ENCODE data around the gene IL1B. TPM values are rescaled to one million over a fixed set of nuclear protein-coding genes. Genes with fewer than 3 reads are reported as not detected.

Gene IL1B
- total RNA-seq, 1 donor from 2014 or later: 22.6 TPM

- no peaks in the 10 kb centered on the region for H3K36me3 ChIP-seq (ENCODE audit: control insufficient read depth, insufficient read depth, low read length)
- no peak overlapping the region for H3K4me3 ChIP-seq (ENCODE audit: low read depth, low read length)
- DNase-seq (ENCODE audit: low read depth) (peak; percentile 98), FAIRE-seq (peak; percentile 40)
- TF ChIP-seq CTCF (IDR thresholded peaks at IDR 0.05; ENCODE audit: insufficient read depth, low read length, severe bottlenecking): no peak
- H3K27me3 ChIP-seq (ENCODE audit: control insufficient read depth, insufficient read depth, low read length): no peaks in the 10 kb centered on the region
Observed at GRCh38 chr2:112805542-112805941, 31.0 kb downstream of the IL1B start.

GRCh38 chr2:112803691-112804521 lies 32.7 kb downstream of the IL1B start:
- DNase-seq (ENCODE audit: low read depth) (peak; percentile 100), FAIRE-seq (no peak)
- Histone ChIP-seq H3K27me3 (ENCODE audit: control insufficient read depth, insufficient read depth, low read length) (no peaks in the 10 kb centered on the region), H3K4me3 (ENCODE audit: low read depth, low read length) (no peak overlapping the region), H3K36me3 (ENCODE audit: control insufficient read depth, insufficient read depth, low read length) (no peaks in the 10 kb centered on the region)
- TF ChIP-seq CTCF (IDR thresholded peaks at IDR 0.05; ENCODE audit: insufficient read depth, low read length, severe bottlenecking): no peak

- FAIRE-seq: no peak
- TF ChIP-seq CTCF (IDR thresholded peaks at IDR 0.05; ENCODE audit: insufficient read depth, low read length, severe bottlenecking): no peak
Observed at GRCh38 chr2:112800881-112801583, 35.5 kb downstream of the IL1B start.

GRCh38 chr2:112798979-112799975 lies 37.3 kb downstream of the IL1B start:
- H3K36me3 ChIP-seq (ENCODE audit: control insufficient read depth, insufficient read depth, low read length): no peaks in the 10 kb centered on the region
- no peak for FAIRE-seq
- TF ChIP-seq CTCF (IDR thresholded peaks at IDR 0.05; ENCODE audit: insufficient read depth, low read length, severe bottlenecking): no peak
- no peak overlapping the region for H3K4me3 ChIP-seq (ENCODE audit: low read depth, low read length)
- peak; percentile 52 for DNase-seq (ENCODE audit: low read depth)
- no peaks in the 10 kb centered on the region for H3K27me3 ChIP-seq (ENCODE audit: control insufficient read depth, insufficient read depth, low read length)

More at GRCh38 chr2:112800881-112801583, 35.5 kb downstream of the IL1B start:
- H3K27me3 ChIP-seq (ENCODE audit: control insufficient read depth, insufficient read depth, low read length): no peaks in the 10 kb centered on the region
- no peak for DNase-seq (ENCODE audit: low read depth)
- H3K4me3 ChIP-seq (ENCODE audit: low read depth, low read length): no peak overlapping the region
- no peaks in the 10 kb centered on the region for H3K36me3 ChIP-seq (ENCODE audit: control insufficient read depth, insufficient read depth, low read length)

GRCh38 chr2:112796486-112796885 lies 40.1 kb downstream of the IL1B start:
- no peak overlapping the region for H3K4me3 ChIP-seq (ENCODE audit: low read depth, low read length)
- no peaks in the 10 kb centered on the region for H3K36me3 ChIP-seq (ENCODE audit: control insufficient read depth, insufficient read depth, low read length)
- no peak for FAIRE-seq
- TF ChIP-seq CTCF (IDR thresholded peaks at IDR 0.05; ENCODE audit: insufficient read depth, low read length, severe bottlenecking): no peak
- DNase-seq (ENCODE audit: low read depth): no peak
- no peaks in the 10 kb centered on the region for H3K27me3 ChIP-seq (ENCODE audit: control insufficient read depth, insufficient read depth, low read length)

Data from bronchial epithelial cell (primary cell).